HG02678 (cell line): Measurements from ENCODE around the gene TMEM38B.
"Not testable (repeated sequence)": the region's sequence is repeated elsewhere in the genome, so short reads cannot be mapped to it uniquely, and the experiment has no call there.

ENCODE experiments used
- ATAC-seq: cut with Tn5 transposase; IDR thresholded peaks from one replicate; pipeline ENCODE4 v1.9.1; 2021; ENCODE audit warnings: mild to moderate bottlenecking, moderate library complexity; ENCODE audit not compliant: unreplicated experiment

Gene TMEM38B

DNA sequence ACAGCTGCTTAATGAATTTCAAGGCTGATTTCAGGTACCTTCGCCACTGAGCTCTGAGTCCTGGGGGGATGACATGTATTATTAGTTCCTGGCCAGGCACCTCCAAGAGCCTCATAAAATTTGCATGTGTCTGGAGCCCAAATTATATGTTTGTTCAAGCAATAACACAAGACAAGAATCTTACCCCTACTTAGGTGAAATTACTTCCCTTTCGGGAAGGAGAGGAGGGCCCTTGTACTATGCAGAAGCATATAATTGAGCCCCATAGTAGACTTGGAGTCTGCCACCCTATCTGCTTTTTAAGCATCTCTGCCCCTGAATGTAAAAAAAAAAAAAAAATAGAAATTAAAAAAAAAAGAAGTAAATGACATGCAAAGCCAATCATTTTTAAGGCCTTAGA is 13.0 kb upstream of the TMEM38B start:
- no peak for ATAC-seq

DNA sequence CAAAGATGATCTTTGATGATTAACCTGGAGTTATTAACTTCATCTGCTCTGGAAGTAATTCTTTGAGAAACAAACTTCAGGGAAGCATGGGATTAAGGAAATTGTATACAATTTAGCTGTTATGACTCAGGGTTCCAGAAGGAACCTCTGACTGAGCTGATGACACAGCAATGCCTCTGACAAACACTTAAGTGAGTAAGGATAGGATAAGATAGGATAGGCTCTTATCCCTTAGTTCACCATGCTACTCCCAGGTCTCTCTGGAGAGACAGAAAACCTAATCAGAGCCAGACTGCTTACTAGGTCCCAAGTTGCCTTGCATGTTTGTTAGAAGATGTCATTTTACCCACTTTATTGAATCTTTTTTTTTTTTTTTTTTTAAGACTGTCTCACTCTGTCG is 12.6 kb upstream of the TMEM38B start:
- no peak for ATAC-seq

DNA sequence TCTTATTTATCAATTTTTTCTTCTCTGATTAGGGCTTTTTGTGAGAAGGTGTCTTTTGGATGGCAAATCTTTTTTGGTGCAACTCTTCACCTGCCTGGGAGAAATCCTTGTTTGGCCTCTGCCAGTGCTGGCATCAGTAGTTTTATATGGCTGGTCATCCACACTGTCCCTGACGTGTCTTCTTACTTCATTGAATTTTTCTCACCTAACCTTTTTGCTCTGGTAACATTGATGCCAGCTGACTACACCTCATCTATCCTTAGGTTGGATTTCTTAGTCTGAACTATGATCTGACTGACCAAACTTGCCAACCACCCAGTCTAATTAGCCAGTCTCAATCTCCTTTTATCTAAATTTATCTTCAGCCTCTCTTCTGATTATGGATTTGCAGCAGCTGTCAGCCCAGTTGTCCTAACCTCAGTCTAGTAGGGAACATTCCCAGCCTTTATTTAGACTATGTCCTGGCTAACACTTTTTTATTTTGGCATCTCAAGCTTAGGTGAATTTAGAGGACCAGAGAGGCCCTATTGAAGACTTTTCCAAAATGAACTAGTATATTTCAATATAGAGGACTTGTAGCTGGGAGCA is 10.6 kb upstream of the TMEM38B start:
- ATAC-seq: no peak

DNA sequence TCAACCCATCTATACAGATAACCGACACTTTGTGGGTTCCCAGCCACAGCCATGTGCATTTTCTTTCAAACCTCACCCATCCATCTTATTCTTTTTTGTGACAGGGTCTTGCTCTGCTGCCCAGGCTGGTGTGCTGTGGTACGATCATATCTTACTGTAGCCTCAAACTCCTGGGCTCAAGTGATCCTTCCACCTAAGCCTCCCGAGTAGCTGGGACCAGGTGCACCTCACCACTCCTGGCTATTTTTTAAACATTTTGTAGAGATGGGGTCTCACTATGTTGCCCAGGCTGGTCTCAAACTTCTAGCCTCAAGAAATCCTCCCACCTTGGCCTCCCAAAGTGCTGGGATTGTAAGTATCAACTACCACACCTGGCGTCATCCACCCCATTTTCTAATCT is 7.4 kb upstream of the TMEM38B start:
- no peak for ATAC-seq

DNA sequence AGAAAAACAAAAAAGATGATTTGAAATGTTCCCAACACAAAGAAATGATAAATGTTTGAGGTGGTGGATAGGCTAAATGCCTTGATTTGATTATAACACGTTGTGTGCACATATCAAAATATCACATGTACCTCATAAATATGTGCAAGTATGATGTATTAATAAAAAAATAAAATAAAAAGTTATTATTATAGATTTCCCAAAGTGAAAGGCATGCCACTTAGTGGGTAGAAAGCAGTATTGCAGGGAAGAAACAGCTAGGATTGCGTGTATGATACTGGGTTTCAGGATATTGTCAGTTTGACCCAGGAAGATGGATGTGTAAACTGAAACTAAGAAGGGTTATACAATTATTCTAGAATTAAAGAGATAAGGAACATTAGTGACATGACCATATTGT is 3.6 kb upstream of the TMEM38B start:
- ATAC-seq: no peak

DNA sequence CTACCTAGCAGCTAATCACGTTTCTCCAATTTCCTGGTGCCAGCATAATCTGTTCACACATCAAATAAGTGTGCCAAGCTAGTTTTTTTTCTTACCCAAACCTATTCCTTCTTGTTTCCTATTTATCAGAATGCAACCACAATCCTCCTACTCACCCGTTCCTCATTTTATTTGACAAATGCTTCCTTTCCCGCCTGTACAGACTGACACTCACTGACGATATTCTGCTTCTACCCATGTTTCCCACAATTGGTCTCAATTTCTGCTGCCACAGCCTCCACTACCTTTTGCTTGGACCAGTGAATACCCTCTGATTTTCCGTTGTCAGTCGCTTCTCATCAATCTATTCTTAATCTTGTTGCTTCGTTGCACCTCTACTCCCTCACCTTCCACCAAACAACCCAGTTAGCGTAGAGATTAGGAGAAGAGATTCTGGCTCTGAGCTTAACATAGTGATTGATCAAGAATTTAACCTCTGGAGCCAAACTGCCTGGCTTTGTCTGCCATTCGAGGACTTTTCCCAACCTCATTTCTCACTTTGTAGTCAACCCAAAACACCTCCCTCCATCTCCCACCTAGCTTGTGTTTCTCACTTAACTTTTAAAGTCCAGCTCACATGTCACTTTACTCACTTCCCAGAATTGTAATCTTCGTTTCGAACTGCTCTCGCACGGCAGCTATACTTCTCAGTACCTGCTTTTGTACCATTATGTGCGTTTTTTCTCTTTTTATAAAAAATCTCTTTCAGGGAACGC is 729 bp upstream of the TMEM38B start:
- ATAC-seq: peak; percentile 26

DNA sequence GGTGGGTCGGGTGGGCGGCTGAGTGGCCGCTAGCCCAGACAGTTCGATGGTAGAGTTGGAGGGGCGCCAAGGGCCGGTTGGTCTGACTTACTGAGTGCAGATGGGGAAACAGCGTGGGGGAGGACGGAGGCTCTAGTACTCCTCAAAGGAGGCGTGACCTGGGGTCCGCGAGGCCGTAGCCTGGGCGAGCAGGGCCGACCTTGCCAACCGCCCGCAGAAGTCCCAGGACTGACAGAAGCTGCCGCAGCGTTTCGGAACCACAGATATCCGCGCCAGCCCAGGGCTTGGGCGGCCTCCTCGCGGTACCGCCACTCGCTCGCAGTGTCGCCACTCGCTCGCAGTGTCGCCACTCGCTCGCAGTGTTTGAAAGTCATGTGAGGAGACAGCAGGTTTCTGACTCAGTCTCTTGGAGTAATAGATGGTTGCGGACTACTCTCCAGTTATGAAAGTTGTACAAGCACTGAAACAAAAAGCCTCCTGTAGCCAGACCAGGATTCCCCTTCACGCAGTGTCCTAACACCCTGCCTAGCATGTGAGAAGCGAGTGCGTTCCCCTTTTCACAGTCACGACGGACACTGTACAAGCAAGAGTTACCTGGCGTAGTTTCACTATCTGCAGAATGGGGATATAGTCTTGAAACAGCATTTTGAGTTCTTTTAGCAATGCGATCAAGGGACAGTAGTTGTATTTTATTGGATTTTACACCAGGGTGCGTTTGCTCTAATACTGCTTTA is 674 bp downstream of the TMEM38B start:
- peak; percentile 62 for ATAC-seq

DNA sequence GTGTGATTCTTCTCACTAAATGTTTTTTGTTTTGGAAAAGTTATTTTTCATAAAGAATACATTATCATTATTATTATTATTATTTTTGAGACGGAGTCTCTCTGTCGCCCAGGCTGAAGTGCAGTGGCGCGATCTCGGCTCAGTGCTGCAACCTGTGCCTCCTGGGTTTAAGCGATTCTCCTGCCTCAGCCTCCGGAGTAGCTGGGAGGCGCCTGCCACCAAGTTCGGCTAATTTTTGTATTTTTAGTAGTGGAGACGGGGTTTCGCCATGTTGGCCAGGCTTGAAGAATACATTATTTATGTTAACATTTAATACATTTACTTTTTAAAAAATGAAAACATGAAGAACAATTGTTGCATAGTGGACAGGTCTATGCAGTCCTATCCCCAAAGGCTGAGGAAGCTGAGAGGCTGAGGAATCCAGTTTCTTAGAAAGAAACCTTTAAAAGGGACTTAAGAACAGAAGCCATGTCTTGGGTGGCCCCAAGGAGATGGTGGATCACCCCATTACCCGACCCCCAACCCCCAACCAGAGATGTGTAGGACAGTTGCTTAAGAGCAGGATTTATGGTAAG is 2.0 kb downstream of the TMEM38B start:
- ATAC-seq: no peak

DNA sequence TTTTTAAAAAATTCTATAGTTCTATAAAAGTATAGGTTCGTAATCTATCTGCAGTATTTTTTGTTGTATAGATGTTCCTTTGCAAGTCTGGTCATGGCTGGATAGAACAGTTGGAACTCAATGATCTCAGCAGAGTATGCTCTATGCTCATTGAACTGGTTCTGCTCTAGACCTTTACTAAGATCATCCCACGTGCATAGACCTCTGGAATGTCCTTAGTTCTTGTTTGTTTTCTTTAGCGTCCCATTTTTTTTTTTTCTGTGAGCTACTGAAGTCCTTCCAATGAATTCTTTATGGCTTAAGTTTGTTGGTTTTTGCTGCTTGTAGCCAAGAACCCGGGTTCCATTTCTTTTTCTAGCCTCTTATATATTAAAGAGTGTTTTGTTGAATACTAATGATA is 3.5 kb downstream of the TMEM38B start:
- ATAC-seq: no peak

DNA sequence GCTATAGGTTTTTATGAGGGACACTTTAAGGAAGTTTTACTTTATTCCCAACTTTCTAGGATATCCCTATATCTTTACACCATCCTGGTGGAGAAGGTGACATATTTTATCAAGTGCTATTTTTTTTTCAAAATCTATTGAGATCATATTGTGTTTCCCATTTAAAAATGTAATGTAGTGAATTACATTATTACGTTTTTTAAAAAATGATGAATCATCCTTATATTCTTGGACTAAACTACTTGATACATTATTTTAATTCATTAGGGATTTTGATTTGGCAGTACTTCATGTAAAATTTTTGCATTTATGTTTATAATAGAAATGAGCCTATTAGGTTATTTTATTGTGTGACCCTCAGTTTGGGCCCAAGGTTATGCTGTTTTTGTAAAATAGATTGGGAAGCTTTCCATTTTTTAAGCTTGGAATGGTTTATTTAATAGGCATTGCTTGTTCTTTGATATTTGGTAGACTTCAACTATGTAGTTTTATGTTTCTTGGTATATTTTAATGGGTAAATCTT is 4.1 kb downstream of the TMEM38B start:
- ATAC-seq: no peak

DNA sequence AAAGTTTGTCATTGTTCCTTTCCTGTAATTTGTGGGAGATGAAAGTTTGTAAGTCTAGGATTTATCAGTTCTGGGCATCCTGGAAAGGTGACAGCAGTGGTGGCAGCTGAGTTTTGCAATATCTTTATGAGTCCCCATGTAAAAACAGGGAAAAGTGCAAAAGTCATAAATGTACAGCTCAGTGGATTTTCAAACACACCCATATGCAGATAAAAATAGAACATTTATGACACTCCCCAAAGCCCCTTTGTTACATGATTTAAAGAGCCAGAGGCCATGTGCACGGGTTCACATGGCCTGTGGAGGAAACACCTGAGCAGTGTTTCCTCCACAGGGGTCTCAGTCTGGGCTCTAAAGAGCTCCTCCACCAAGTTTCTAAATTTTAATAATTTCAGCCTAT is 6.3 kb downstream of the TMEM38B start:
- no peak for ATAC-seq

DNA sequence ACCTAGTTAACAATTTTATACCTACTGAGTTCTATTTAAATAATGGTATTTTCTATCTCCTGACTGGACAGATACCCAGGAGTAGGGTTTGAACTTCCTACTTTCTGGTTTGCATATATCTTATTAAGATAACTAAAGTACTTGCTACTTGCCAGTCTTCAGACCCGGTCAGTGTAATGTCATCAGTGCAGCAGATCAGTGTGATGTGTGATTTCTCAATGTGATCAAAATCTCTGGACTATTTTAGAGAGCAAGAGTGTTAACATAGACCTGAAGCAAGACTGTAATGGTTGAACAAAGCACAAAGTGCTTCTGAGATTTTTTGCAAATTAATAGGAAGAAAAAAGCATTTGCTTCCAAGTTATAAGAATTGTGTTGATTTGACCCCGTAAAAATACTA is 6.8 kb downstream of the TMEM38B start:
- no peak for ATAC-seq

DNA sequence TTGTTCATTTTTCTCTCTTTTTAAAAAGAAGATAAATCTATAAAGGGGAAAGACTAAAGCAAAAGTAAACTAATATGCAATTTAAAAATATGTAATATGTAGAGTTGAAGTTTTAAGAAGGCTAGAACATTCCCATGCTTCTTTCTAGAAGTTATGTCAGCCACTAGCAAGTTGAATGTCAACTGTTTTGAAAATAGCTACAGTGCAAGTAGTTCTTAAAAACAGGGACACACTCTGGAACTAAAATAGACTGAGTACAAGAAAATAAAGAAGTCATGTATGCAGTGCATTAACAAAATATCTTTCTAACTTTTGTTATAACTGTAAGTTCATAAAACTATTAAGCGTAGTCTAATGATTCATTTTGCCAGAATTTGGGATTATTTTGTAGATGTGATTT is 7.9 kb downstream of the TMEM38B start:
- ATAC-seq: no peak

DNA sequence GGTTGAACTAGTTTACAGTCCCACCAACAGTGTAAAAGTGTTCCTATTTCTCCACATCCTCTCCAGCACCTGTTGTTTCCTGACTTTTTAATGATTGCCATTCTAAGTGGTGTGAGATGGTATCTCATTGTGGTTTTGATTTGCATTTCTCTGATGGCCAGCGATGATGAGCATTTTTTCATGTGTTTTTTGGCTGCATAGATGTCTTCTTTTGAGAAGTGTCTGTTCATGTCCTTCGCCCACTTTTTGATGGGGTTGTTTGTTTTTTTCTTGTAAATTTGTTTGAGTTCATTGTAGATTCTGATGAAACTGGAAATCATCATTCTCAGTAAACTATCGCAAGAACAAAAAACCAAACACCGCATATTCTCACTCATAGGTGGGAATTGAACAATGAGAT is 9.3 kb downstream of the TMEM38B start:
- not testable (repeated sequence) for ATAC-seq

DNA sequence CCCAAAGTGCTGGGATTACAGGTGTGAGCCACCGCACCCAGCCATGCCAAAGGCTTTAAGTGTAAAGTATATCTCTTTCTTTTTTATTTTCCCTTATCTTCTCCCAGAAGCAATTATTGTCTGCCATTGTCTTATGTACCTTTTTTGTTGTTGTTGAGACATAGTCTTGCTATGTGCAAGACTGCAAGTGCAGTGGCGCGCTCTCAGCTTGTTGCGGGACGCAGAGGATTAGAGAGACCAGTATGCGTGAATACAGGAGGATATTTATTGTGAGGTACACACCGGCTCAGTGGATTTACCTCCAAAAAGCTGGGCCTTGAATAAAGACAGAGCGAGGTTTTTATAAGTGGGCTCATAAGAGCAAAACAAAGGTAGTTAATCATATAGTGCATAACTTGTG is 11.8 kb downstream of the TMEM38B start:
- ATAC-seq: no peak

DNA sequence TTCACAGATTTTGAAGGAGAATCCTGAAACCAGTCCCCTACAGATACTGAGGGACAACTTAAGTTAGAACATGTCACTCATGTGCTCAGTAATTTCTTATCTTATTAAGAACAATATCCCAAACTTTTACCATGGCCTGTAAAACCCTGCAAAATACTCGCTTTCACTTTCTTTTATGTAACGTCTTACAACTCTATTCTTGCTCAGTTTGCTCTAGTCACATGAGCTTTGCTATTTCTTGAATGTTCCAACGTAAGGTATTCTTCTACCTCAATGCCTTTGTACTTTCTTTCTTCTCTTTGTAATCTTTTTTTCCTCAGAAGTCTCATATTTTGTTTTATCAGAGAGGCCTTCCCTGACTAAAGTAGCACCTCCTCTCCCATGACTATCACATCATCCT is 14.1 kb downstream of the TMEM38B start:
- ATAC-seq: no peak

DNA sequence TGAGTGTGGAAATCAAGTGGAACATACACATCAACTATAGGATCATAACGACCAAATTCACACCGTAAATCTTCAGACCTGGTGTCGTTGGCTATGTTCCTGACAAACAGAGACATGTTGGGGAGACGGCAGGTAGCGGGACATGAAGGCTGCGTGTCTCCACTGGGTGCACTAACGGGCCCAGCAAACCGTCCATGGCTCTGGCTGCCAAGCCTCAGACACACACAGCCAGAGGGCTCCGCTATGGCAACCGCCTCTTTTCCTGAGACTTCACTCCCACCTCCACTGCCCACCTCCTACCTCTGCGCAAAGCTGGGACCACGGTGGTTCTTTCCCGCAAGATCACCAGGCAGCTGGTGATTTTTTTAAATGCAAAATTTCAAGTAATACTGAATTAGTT is 16.3 kb downstream of the TMEM38B start:
- no peak for ATAC-seq

DNA sequence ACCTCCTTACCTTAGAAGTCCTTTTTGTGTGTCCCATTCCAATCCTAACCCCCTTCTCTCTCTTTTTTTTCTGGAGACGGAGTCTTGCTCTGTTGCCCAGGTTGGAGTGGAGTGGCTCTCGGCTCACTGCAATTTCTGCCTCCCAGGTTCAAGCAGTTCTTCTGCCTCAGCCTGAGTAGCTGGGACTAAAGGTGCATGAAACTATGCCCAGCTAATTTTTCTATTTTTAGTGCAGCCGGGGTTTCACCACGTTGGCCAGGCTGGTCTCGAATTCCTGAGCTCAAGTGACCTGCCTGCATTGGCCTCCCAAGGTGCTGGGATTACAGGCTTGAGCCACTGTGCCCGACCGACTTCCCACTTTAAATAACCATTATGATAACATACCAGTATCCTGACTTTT is 17.5 kb downstream of the TMEM38B start:
- no peak for ATAC-seq

DNA sequence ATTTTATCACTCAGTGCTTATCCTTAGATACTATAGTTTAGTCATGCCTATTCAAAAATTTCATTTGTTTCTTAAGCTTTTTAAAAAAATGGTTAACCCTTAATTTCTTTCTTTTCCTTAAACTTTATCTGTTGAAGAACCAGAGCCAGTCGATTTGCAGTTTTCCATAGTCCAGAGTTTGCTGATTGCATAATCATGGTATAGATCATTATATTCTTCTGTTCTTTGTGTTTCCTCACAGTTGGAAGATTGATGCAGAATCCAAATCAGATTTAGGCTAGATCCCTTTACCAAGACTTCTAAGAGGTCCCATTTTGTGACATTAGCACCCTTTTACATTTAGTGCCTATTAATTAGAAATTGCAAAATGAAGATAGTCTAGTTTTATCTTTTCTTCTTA is 18.0 kb downstream of the TMEM38B start:
- ATAC-seq: no peak

DNA sequence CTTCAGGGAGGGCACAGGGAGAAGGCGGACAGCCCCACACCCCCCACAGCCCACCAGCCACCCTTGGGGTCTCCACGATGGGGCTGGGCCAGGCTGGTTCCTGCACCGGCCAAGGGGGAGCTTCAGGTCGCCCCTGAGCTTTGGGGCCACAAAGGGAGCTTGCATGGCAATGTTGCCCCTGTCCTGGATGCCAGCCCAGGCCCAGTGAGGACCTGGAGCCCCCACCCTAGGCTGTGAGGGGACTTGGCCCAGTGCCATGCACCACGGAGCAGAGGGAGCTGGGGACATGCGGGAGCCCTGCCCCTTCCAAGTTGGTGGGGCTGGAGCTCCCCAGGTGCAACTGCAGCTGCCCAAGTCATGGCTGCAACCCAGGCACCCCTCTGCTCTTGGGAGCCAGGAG is 18.4 kb downstream of the TMEM38B start:
- ATAC-seq: no peak

DNA sequence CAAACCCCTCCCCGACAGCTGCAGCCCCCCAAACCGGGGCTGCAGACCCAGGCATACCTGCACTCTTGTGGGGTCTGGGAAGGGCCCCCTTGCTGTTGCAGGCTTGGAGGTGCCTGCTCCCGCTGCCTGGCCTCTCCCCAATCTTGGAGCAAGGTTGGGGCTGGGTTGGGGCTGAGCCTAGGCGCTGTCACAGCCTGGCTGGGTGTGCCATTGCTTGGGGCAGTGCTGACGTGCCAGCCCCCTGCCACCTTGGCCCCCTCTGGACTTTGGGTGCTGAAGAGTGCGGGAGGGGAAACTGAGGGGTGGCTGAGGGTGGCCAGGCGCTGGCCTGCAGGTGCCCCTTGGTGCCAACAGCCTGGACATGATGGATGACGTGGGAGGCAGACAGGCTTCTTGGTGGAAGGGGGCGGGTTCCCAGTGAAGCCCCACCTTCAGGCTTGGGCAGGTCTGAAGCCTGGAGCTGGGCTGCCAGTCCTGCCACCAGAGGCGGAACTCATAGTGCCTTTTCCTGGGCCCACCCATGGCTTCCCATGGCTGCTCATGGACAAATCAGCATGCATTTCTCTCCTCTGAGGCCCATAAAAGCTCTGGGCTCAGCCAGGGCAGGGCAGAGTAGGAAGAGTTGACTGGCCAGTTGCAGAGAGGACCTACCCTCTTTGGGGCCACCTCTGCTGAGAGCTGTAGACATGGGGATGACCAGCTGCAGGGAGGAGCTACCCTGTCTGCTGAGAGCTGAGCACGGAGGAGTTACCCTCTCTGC is 19.1 kb downstream of the TMEM38B start:
- no peak for ATAC-seq
